Fibroblast of villous mesenchyme (primary cell): Measurements from ENCODE around the gene TRPC5OS. TPM values are rescaled to one million over a fixed set of nuclear protein-coding genes. Genes with fewer than 3 reads are reported as not detected.

Experiments used
- DNase-seq: peaks from one replicate; pipeline ENCODE4 v3.0.0-alpha.2; 2010; ENCODE audit warnings: low read depth
- H3K4me3 ChIP-seq: 2 replicates; pipeline ENCODE4 v1.5.1; 2011; ENCODE audit warnings: low read depth, mild to moderate bottlenecking, low read length
- total RNA-seq: library from RNA; depleted of rRNA; stranded (reverse); fragments of >200 nt; gene quantifications from 2 replicates; pipeline ENCODE4 v1.2.3, GENCODE V29; 2012
- TF ChIP-seq, protein P1 (sequence below): IDR thresholded peaks from 2 replicates; pipeline ENCODE4 v1.5.1; 2012; ENCODE audit warnings: low read depth, mild to moderate bottlenecking, low read length; ENCODE audit not compliant: insufficient read depth

TRPC5OS gene
- total RNA-seq, 1 donor, result not detected

DNA sequence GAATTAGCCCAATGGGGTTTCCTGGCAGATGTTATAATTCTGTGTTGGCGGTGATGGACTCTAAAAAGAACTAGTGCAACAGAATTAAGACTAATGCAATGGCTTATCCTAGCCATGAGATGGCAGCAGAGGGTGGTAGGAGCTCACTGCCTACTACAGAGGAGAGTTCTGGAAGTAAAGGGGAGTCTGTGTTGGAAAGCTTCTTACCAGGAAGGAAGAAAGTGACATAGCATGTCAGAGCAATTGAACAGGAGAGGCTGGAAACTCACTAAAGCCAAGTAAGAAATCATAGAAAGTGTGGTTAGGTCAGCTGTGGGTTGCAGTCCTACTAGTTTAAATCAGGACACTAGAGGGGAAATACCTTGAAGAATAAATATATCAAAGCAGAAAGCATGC lies 6.3 kb upstream of the TRPC5OS start:
- DNase-seq, result peak; percentile 41

DNA sequence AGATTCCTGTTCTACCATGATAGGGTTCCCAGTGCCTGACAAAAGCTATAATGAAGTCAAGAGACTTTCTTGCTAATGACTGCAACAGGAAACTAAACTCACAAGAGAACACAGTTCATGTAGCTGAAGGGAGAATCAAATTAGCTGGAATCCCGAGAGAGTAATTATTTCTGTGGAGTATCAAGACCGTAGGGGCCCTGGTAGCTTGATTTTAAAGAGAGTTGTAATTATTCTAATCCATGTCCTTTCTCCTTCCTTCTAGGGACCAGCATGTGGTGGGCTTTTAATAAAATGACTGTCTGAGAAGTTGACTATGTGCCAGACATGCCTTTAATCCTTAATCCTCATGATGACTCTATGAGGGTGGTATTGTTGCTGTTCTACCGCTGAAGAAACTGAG lies 1.7 kb upstream of the TRPC5OS start:
- DNase-seq, result no peak
- TF ChIP-seq, protein P1, sequence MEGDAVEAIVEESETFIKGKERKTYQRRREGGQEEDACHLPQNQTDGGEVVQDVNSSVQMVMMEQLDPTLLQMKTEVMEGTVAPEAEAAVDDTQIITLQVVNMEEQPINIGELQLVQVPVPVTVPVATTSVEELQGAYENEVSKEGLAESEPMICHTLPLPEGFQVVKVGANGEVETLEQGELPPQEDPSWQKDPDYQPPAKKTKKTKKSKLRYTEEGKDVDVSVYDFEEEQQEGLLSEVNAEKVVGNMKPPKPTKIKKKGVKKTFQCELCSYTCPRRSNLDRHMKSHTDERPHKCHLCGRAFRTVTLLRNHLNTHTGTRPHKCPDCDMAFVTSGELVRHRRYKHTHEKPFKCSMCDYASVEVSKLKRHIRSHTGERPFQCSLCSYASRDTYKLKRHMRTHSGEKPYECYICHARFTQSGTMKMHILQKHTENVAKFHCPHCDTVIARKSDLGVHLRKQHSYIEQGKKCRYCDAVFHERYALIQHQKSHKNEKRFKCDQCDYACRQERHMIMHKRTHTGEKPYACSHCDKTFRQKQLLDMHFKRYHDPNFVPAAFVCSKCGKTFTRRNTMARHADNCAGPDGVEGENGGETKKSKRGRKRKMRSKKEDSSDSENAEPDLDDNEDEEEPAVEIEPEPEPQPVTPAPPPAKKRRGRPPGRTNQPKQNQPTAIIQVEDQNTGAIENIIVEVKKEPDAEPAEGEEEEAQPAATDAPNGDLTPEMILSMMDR, result no peak
- no peak overlapping the region for H3K4me3 ChIP-seq

More for the DNA sequence above, 6.3 kb upstream of the TRPC5OS start:
- TF ChIP-seq, protein P1, result peak; percentile 67
- H3K4me3 ChIP-seq, result no peak overlapping the region

DNA sequence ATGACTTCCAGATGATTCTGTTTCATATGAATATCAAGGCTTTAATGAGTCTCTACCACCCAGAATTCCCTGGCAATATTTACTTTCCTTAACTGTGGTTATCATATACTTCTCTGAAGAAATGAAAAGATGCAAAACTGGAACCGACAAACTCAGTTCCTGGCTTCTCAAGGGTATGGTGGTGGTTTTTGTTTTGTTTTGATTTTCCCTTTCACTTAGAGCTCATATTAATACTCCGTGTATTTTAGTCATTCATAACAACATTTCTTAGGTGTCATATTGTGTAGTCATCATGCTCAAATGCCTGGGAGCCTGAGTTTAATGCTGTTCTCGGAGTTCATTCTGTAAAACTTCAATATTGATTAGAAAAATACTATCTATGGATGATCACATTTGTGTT lies 665 bp downstream of the TRPC5OS start:
- TF ChIP-seq, protein P1, result no peak
- H3K4me3 ChIP-seq, result no peak overlapping the region
- no peak for DNase-seq

DNA sequence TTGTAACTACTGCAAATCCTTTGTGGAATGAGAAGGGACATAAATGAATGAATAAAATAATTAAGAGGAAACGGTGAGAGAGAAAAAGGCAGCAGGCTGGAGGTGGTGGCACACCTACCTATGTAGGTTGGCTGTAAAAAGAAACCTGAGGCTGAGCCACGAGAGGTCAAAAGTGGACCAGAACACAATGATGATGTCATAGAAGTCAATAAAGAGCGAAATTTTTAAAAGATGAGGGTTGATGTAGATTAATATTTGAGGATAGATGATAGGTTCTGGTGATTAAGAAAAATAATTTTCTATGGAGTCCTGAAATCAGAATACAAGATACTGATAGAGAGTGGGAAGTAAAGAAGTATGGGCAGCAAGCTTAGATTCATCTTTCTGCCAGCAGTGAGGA lies 1.7 kb downstream of the TRPC5OS start:
- DNase-seq, result no peak
- TF ChIP-seq, protein P1, result no peak
- H3K4me3 ChIP-seq, result no peak overlapping the region

DNA sequence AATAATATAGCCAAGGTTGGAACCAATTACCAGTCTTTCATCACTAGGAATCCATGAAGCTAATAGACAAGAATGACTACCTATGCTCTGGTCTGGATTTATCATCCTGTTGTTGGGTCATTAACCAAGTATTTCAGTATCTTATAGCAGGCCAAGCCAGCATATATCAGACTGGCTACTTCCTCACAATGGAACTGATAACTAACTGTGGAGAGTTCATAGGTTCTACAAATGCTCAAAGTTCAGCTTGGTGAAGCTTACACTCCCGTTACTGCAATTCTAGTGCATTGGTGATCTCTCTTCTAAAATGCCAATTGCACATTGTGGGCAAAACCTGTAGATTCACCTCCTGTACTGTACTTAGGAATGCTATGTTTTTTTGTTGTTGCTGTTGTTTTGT lies 4.8 kb downstream of the TRPC5OS start:
- TF ChIP-seq, protein P1, result no peak
- no peak for DNase-seq
- no peak overlapping the region for H3K4me3 ChIP-seq

DNA sequence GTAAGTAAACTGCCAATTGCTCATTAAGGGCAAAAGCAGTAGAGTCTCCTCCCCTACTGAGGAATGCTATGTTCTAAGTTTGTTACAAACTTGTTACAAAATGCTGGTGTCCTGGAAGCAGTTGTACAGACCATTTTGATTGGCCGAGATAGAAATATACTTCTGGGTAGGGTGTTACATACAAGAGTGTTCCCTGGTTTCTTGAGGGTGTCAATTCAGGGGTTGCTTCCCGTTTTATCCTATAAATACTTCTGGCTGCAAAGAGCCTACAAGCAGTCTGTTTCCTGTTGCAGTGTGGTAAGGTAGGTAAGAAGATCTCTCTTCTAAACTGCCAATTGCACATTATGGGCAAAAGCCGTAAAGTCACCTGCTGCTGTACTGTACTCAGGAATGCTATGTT lies 5.7 kb downstream of the TRPC5OS start:
- no peak for DNase-seq
- TF ChIP-seq, protein P1, result no peak

DNA sequence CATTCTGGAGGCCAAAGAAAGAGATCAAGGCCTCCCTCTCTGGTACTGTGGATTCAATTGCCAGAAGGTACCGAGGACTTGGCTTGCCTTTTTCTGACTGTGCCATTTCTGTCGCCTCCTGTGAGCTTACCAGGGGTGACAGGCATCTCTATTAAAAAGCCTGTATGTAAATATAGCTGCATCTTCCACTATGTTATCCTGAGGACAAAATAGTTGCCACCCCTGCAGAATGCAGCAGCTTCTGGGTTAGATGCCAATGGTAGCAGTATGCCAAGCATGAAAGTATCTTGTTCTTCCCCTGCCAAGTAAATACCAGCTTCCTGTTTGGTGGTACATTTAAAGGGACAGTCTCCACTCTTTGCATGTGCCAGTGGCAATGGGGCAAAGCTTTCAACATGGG lies 10.7 kb downstream of the TRPC5OS start:
- no peak for DNase-seq
- TF ChIP-seq, protein P1, result no peak
- no peak overlapping the region for H3K4me3 ChIP-seq

More for the DNA sequence above, 5.7 kb downstream of the TRPC5OS start:
- no peak overlapping the region for H3K4me3 ChIP-seq
